MM.1S (cell line): Measurements from ENCODE around the gene HNRNPH1.

Experiments used
- CTCF ChIP-seq: fragments of 300-600 bp; sonication (generic); IDR thresholded peaks from 2 replicates; pipeline ENCODE4 v1.5.1; 2016; ENCODE audit warnings: antibody characterized with exemption, low read length, mixed read lengths
- EZH2 ChIP-seq: fragments of 300-600 bp; sonication (generic); optimal IDR thresholded peaks from 2 replicates; pipeline ENCODE3; 2017; ENCODE audit warnings: low read depth, mild to moderate bottlenecking, antibody characterized with exemption, low read length, mixed read lengths
- EZH2phosphoT487 ChIP-seq: fragments of 300-600 bp; sonication (generic); IDR thresholded peaks from 2 replicates; pipeline ENCODE4 v1.6.1; 2018; ENCODE audit warnings: antibody characterized with exemption, low read length

- TF ChIP-seq CTCF (no peak), EZH2phosphoT487 (no peak), EZH2 (no peak)
Measured at GRCh38 chr5:179606910-179607159, 16.6 kb downstream of the HNRNPH1 start.
